ENCODE results near the gene GRM1.

DNA sequence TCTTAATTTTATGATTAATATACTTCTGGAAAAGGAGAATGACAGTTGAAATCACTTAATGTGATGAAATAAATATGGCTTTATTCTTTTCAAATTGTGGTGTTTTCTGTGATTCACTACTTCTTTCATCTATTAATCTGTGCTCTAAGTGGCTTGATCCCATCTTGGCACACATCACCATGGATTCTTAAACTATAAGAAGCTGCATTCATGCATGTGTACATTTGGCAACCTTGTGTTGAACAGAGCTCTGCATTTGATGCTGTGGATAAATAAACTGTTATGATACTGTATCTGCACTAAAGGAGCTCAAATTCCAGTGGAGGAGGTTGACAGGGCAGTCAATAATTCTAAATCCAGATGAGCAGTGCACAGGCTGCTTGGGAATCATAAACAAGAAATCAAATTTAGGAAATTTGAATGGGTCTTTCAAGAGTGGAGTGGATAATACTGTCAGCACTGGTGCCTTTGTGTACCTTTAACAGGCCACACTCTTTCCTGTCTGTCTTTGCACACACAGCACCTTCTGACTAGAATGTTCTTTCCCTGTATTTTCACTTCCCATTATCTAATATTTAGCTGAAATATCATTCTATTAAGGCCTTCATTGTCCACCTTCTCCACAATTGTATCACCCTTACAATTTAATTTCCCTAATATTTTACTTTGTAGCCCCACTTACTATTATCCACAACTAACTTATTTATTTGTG is 252.9 kb downstream of the GRM1 start:
- TF ChIP-seq EZH2 (IDR thresholded peaks at IDR 0.05) (no peak), POLR2AphosphoS5 (IDR thresholded peaks at IDR 0.05; ENCODE audit: borderline replicate concordance, low read depth, low read length) (no peak)
